HepG2 (cell line): ENCODE results near the gene ETV5. TPM values are rescaled to one million over a fixed set of nuclear protein-coding genes. Genes with fewer than 3 reads are reported as not detected.

Source experiments
- ARHGAP35 ChIP-seq: sonication (generic); formaldehyde crosslinking; IDR thresholded peaks from 2 replicates; pipeline ENCODE4 v1.9.0; 2022; ENCODE audit warnings: mild to moderate bottlenecking, inconsistent platforms, moderate library complexity, missing genetic modification reagents, borderline replicate concordance
- FOXA3 ChIP-seq: IDR thresholded peaks from 2 replicates; pipeline ENCODE4 v1.6.1; 2016; ENCODE audit warnings: missing genetic modification reagents, missing compliant biosample characterization
- MATR3 ChIP-seq: sonication (generic); formaldehyde crosslinking; IDR thresholded peaks from 2 replicates; pipeline ENCODE4 v1.4.0; 2020; ENCODE audit warnings: missing genetic modification reagents
- MLLT10 ChIP-seq: sonication (generic); formaldehyde crosslinking; IDR thresholded peaks from 2 replicates; pipeline ENCODE4 v1.4.0; 2020; ENCODE audit warnings: missing genetic modification reagents
- RBM39 ChIP-seq: fragments of 200-400 bp; formaldehyde crosslinking; IDR thresholded peaks from one replicate; pipeline ENCODE4 v1.6.1; 2018; ENCODE audit warnings: antibody characterized with exemption, mild to moderate bottlenecking, low read depth, low read length; ENCODE audit not compliant: poor library complexity, severe bottlenecking
- SP140L ChIP-seq: sonication (generic); formaldehyde crosslinking; IDR thresholded peaks from 2 replicates; pipeline ENCODE4 v1.4.0; 2020; ENCODE audit warnings: missing genetic modification reagents, borderline replicate concordance
- TGIF2 ChIP-seq: IDR thresholded peaks from 2 replicates; pipeline ENCODE4 v1.6.1; 2016; ENCODE audit warnings: control low read depth, missing compliant biosample characterization
- ZFP90 ChIP-seq: sonication (generic); formaldehyde crosslinking; IDR thresholded peaks from 2 replicates; pipeline ENCODE4 v1.8.0; 2022; ENCODE audit warnings: missing genetic modification reagents, mild to moderate bottlenecking, inconsistent platforms, borderline replicate concordance
- ZNF264 ChIP-seq: sonication (generic); formaldehyde crosslinking; IDR thresholded peaks from 2 replicates; pipeline ENCODE4 v1.4.0; 2020; ENCODE audit warnings: missing genetic modification reagents
- polyA plus RNA-seq, 8 experiments: library from polyadenylated mRNA; depleted of rRNA in 3 of 8; stranded (reverse) in 7 of 8; unstranded in 1 of 8; fragments of >200 nt; fragmentation: Illumina TruSeq in 4 of 8; extraction: Trizol in 4 of 8; gene quantifications; 2 replicates each; pipeline versions ENCODE4 v1.2.1 to v1.2.3, GENCODE V29; 2011 to 2016; ENCODE audit warnings: low read depth in 4 of 8, missing spikeins in 1 of 8, mixed read lengths in 1 of 8; ENCODE audit not compliant: insufficient read depth in 1 of 8
- total RNA-seq, 5 experiments: library from RNA; depleted of rRNA; stranded (reverse); fragments of >200 nt; fragmentation: Illumina TruSeq; extraction: Trizol; gene quantifications; 2 replicates each; pipeline ENCODE4 v1.2.3, GENCODE V29; 2016; ENCODE audit warnings: low read depth in 1 of 5
- TF ChIP-seq, protein P1 (sequence below): IDR thresholded peaks from 2 replicates; pipeline ENCODE4 v1.6.1; 2016; ENCODE audit warnings: control low read depth
- TF ChIP-seq, protein P2 (sequence below): sonication (generic); formaldehyde crosslinking; IDR thresholded peaks from 2 replicates; pipeline ENCODE4 v1.8.0; 2022; ENCODE audit warnings: missing genetic modification reagents, mild to moderate bottlenecking, moderate library complexity, borderline replicate concordance
- TF ChIP-seq, protein P3 (sequence below): sonication (generic); formaldehyde crosslinking; IDR thresholded peaks from 2 replicates; pipeline ENCODE4 v1.4.0; 2020; ENCODE audit warnings: mild to moderate bottlenecking, missing genetic modification reagents
- TF ChIP-seq, protein P4 (sequence below): sonication (generic); formaldehyde crosslinking; IDR thresholded peaks from 2 replicates; pipeline ENCODE4 v1.5.1; 2020; ENCODE audit warnings: mild to moderate bottlenecking, missing genetic modification reagents, moderate library complexity
- TF ChIP-seq, protein P5 (sequence below): sonication (generic); formaldehyde crosslinking; IDR thresholded peaks from 2 replicates; pipeline ENCODE4 v1.5.0; 2020; ENCODE audit warnings: mild to moderate bottlenecking, missing genetic modification reagents

ETV5 gene
- total and polyA plus RNA-seq, 2 of the 13 experiments (the other 11 are each of a cell fraction or from before 2014, with no cell fraction given), result 52.9 to 57.2 TPM

DNA sequence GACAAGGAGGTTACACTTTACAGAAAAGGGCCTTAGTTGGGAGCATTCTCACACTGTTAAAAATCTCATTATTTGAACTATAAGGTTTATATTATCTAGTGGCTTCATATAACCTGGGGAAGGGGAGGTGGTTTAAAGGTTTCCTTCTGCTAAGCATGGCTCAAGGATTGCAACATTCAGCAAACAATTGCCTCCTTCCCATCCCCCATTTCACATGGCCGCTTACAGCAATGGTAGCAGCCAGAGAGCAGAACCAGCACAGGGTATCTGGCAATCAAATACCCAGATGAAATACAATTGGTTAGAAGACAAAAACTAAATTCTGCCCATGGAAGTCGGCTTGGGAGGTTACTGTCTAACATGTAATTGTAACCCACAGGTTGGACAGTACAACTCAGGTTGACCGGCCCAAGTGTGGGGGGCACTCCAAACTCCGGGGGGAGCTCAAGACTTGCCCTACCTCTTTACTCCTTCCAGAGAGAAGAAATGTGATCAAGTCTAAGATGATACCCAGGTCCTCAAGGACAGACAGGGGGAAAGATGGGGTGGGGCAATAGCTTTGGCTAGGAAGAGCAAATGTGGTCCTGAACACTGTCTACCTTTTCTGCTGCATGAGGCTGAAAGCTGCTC is 15.5 kb downstream of the ETV5 start (continued):
- TF ChIP-seq, protein P1, sequence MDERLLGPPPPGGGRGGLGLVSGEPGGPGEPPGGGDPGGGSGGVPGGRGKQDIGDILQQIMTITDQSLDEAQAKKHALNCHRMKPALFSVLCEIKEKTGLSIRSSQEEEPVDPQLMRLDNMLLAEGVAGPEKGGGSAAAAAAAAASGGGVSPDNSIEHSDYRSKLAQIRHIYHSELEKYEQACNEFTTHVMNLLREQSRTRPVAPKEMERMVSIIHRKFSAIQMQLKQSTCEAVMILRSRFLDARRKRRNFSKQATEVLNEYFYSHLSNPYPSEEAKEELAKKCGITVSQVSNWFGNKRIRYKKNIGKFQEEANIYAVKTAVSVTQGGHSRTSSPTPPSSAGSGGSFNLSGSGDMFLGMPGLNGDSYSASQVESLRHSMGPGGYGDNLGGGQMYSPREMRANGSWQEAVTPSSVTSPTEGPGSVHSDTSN (CRISPR knock-in tag), result no peak
- TF ChIP-seq ZNF264 (CRISPR knock-in tag) (no peak), MATR3 (CRISPR knock-in tag) (no peak), SP140L (no peak), FOXA3 (peak; percentile 62; the same call in 1 of the 2 replicates), ZFP90 (CRISPR knock-in tag) (no peak), ARHGAP35 (CRISPR knock-in tag) (no peak), RBM39 (no peak), TGIF2 (CRISPR knock-in tag) (no peak), MLLT10 (CRISPR knock-in tag) (no peak)
- TF ChIP-seq, protein P2, sequence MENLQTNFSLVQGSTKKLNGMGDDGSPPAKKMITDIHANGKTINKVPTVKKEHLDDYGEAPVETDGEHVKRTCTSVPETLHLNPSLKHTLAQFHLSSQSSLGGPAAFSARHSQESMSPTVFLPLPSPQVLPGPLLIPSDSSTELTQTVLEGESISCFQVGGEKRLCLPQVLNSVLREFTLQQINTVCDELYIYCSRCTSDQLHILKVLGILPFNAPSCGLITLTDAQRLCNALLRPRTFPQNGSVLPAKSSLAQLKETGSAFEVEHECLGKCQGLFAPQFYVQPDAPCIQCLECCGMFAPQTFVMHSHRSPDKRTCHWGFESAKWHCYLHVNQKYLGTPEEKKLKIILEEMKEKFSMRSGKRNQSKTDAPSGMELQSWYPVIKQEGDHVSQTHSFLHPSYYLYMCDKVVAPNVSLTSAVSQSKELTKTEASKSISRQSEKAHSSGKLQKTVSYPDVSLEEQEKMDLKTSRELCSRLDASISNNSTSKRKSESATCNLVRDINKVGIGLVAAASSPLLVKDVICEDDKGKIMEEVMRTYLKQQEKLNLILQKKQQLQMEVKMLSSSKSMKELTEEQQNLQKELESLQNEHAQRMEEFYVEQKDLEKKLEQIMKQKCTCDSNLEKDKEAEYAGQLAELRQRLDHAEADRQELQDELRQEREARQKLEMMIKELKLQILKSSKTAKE (CRISPR knock-in tag), result no peak
- TF ChIP-seq, protein P3, sequence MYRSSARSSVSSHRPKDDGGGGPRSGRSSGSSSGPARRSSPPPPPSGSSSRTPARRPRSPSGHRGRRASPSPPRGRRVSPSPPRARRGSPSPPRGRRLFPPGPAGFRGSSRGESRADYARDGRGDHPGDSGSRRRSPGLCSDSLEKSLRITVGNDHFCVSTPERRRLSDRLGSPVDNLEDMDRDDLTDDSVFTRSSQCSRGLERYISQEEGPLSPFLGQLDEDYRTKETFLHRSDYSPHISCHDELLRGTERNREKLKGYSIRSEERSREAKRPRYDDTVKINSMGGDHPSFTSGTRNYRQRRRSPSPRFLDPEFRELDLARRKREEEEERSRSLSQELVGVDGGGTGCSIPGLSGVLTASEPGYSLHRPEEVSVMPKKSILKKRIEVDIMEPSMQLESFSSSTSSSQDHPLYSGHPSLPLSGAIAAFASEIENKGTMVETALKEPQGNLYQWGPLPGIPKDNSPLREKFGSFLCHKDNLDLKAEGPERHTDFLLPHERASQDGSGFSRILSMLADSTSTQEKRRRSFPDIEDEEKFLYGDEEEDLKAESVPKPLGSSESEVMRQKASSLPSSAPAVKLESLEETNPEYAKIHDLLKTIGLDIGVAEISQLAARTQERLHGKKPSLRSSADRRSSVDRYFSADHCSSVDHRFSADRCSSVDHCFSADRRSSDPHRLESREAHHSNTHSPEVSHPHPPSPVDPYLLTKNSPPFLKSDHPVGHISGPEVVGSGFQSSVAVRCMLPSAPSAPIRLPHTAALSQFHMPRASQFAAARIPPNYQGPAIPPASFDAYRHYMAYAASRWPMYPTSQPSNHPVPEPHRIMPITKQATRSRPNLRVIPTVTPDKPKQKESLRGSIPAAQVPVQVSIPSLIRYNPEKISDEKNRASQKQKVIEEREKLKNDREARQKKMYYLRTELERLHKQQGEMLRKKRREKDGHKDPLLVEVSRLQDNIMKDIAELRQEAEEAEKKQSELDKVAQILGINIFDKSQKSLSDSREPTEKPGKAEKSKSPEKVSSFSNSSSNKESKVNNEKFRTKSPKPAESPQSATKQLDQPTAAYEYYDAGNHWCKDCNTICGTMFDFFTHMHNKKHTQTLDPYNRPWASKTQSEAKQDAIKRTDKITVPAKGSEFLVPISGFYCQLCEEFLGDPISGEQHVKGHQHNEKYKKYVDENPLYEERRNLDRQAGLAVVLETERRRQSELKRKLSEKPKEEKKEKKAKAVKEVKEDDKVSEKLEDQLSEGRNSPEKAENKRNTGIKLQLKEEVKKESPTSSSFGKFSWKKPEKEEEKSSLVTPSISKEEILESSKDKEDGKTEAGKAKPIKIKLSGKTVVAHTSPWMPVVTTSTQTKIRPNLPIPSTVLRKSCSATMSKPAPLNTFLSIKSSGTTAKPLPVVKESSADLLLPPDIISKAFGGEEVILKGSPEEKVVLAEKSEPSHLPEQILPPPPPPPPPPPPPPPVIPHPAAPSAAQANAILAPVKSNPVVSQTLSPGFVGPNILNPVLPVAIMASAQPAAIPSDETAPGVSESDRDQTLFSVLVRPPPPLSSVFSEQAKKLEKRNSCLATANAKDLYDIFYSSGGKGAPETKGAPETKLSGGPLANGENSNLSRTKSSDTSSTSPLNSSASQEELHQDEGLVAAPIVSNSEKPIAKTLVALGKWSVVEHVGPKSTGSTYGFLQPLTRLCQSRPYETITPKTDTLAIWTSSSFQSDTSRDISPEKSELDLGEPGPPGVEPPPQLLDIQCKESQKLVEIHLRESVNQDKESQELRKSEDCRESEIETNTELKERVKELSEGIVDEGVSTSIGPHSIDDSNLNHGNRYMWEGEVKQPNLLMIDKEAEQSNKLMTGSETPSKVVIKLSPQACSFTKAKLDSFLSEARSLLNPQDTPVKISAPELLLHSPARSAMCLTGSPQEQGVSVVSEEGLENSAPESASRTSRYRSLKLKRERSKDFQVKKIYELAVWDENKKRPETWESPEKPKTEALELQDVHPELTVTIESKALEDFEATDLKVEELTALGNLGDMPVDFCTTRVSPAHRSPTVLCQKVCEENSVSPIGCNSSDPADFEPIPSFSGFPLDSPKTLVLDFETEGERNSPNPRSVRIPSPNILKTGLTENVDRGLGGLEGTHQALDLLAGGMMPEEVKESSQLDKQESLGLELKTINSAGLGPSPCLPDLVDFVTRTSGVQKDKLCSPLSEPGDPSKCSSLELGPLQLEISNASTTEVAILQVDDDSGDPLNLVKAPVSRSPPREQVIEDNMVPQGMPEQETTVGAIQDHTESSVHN, result no peak
- TF ChIP-seq, protein P4, sequence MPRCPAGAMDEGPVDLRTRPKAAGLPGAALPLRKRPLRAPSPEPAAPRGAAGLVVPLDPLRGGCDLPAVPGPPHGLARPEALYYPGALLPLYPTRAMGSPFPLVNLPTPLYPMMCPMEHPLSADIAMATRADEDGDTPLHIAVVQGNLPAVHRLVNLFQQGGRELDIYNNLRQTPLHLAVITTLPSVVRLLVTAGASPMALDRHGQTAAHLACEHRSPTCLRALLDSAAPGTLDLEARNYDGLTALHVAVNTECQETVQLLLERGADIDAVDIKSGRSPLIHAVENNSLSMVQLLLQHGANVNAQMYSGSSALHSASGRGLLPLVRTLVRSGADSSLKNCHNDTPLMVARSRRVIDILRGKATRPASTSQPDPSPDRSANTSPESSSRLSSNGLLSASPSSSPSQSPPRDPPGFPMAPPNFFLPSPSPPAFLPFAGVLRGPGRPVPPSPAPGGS, result no peak
- TF ChIP-seq, protein P5, sequence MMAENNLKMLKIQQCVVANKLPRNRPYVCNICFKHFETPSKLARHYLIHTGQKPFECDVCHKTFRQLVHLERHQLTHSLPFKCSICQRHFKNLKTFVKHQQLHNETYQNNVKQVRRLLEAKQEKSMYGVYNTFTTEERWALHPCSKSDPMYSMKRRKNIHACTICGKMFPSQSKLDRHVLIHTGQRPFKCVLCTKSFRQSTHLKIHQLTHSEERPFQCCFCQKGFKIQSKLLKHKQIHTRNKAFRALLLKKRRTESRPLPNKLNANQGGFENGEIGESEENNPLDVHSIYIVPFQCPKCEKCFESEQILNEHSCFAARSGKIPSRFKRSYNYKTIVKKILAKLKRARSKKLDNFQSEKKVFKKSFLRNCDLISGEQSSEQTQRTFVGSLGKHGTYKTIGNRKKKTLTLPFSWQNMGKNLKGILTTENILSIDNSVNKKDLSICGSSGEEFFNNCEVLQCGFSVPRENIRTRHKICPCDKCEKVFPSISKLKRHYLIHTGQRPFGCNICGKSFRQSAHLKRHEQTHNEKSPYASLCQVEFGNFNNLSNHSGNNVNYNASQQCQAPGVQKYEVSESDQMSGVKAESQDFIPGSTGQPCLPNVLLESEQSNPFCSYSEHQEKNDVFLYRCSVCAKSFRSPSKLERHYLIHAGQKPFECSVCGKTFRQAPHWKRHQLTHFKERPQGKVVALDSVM, result no peak
